H1 (cell line): Measurements from ENCODE around the gene COL6A2. TPM values are rescaled to one million over a fixed set of nuclear protein-coding genes. Genes with fewer than 3 reads are reported as not detected.

Source experiments
- CTCF ChIA-PET: fragments of 300-600 bp; sonication (Branson Sonifier 250); formaldehyde crosslinking; loops from one replicate; lab custom pipeline; 2021; ENCODE audit not compliant: partially characterized antibody; lab: Charles Lee
- POLR2A ChIA-PET: fragments of 300-600 bp; sonication (Branson Sonifier 250); formaldehyde crosslinking; loops from one replicate; lab custom pipeline; 2021; ENCODE audit warnings: inconsistent platforms; ENCODE audit not compliant: partially characterized antibody; lab: Charles Lee
- DNase-seq, 2 experiments: peaks; one replicate each; pipeline versions ENCODE4 v3.0.0 to v3.0.0-alpha.2; 2010 to 2022; ENCODE audit warnings: low spot score in 2 of 2, low read depth in 1 of 2, mixed read lengths in 1 of 2
- FAIRE-seq: peaks from 2 replicates; lab custom pipeline; 2011; peaks lifted over from hg19 to GRCh38; lab: Jason Lieb, UNC
- H2AFZ ChIP-seq: 2 replicates; pipeline ENCODE4 v1.8.1; 2012; ENCODE audit warnings: low read length, inconsistent platforms
- H2AK5ac ChIP-seq: 2 replicates; pipeline ENCODE4 v1.6.1; 2013; ENCODE audit warnings: low read depth, low read length
- H2BK120ac ChIP-seq: replicated peaks from 2 replicates; pipeline ENCODE3; 2013; ENCODE audit warnings: low read depth, low read length, inconsistent platforms
- H2BK12ac ChIP-seq: 2 replicates; pipeline ENCODE4 v1.6.1; 2013; ENCODE audit warnings: low read depth, low read length
- H2BK15ac ChIP-seq: 2 replicates; pipeline ENCODE4 v1.6.1; 2013; ENCODE audit warnings: low read length
- H2BK20ac ChIP-seq: 2 replicates; pipeline ENCODE4 v1.6.1; 2013; ENCODE audit warnings: low read length
- H2BK5ac ChIP-seq: 2 replicates; pipeline ENCODE4 v1.6.1; 2013; ENCODE audit warnings: low read depth, low read length
- H3K14ac ChIP-seq: 2 replicates; pipeline ENCODE4 v1.6.1; 2013; ENCODE audit warnings: inconsistent platforms; ENCODE audit not compliant: insufficient read length
- H3K18ac ChIP-seq: 2 replicates; pipeline ENCODE4 v1.6.1; 2013; ENCODE audit warnings: low read length; ENCODE audit errors: extremely low read depth
- H3K23ac ChIP-seq: 2 replicates; pipeline ENCODE4 v1.6.1; 2013; ENCODE audit warnings: inconsistent platforms; ENCODE audit not compliant: insufficient read length
- H3K23me2 ChIP-seq: 2 replicates; pipeline ENCODE4 v1.6.1; 2013; ENCODE audit warnings: low read depth, low read length
- H3K27ac ChIP-seq: 2 replicates; pipeline ENCODE4 v1.6.1; 2011; ENCODE audit warnings: low read depth, low read length, inconsistent platforms
- H3K27me3 ChIP-seq, 4 experiments: replicated peaks in 1 of 4; 1 replicate in 1 of 4; 2 replicates in 3 of 4; pipeline versions ENCODE4 v1.6.1 to v1.8.1; 2011 to 2013; ENCODE audit warnings: low read length in 3 of 4, mild to moderate bottlenecking in 3 of 4, inconsistent platforms in 2 of 4, mixed read lengths in 2 of 4, moderate library complexity in 1 of 4; ENCODE audit not compliant: control insufficient read depth in 3 of 4, insufficient read depth in 3 of 4; ENCODE audit errors: extremely low read depth in 1 of 4
- H3K36me3 ChIP-seq, 4 experiments: 2 replicates each; pipeline versions ENCODE4 v1.6.1 to v1.8.1; 2011 to 2013; ENCODE audit warnings: mild to moderate bottlenecking in 4 of 4, low read length in 3 of 4, moderate library complexity in 2 of 4, control low read depth in 1 of 4, inconsistent platforms in 1 of 4; ENCODE audit not compliant: insufficient read depth in 4 of 4, control insufficient read depth in 2 of 4
- H3K4ac ChIP-seq: replicated peaks from 2 replicates; pipeline ENCODE3; 2013; ENCODE audit warnings: low read length, low read depth, mixed read lengths, inconsistent platforms; ENCODE audit not compliant: insufficient read length
- H3K4me1 ChIP-seq, 4 experiments: replicated peaks in 1 of 4; 1 replicate in 1 of 4; 2 replicates in 3 of 4; pipeline versions ENCODE4 v1.6.1 to v1.8.1; 2011 to 2013; ENCODE audit warnings: low read length in 3 of 4, inconsistent platforms in 2 of 4, mixed read lengths in 1 of 4; ENCODE audit not compliant: insufficient read depth in 4 of 4, control insufficient read depth in 3 of 4
- H3K4me2 ChIP-seq, 2 experiments: 2 replicates each; pipeline versions ENCODE4 v1.6.1 to v1.8.1; 2011 to 2013; ENCODE audit warnings: low read depth in 2 of 2, low read length in 2 of 2, control low read depth in 1 of 2, inconsistent platforms in 1 of 2, mild to moderate bottlenecking in 1 of 2; ENCODE audit not compliant: insufficient read depth in 1 of 2
- H3K4me3 ChIP-seq, 4 experiments: fragments of 200-600, 300-600 bp in 1 of 4; sonication (generic), shearing (Covaris generic), sonication (Bioruptor Twin) in 1 of 4; 2 replicates each; pipeline versions ENCODE4 v1.5.1 to v1.8.1; 2011 to 2016; ENCODE audit warnings: low read length in 4 of 4, low read depth in 3 of 4, control low read depth in 2 of 4, inconsistent platforms in 2 of 4, mild to moderate bottlenecking in 2 of 4, mixed read lengths in 1 of 4, moderate library complexity in 1 of 4; ENCODE audit not compliant: insufficient read depth in 2 of 4; ENCODE audit errors: extremely low read depth in 1 of 4
- H3K56ac ChIP-seq: replicated peaks from 2 replicates; pipeline ENCODE3; 2013; ENCODE audit warnings: low read depth, mild to moderate bottlenecking, mixed read lengths, low read length, inconsistent platforms; ENCODE audit not compliant: insufficient read length
- H3K79me1 ChIP-seq: 2 replicates; pipeline ENCODE4 v1.6.1; 2013; ENCODE audit warnings: low read depth, low read length, control low read depth
- H3K79me2 ChIP-seq, 2 experiments: 2 replicates each; pipeline versions ENCODE4 v1.6.1 to v1.8.1; 2012 to 2013; ENCODE audit warnings: low read length in 2 of 2, mild to moderate bottlenecking in 2 of 2, inconsistent platforms in 1 of 2; ENCODE audit not compliant: insufficient read depth in 2 of 2, control insufficient read depth in 1 of 2
- H3K9ac ChIP-seq, 4 experiments: replicated peaks in 1 of 4; 1 replicate in 1 of 4; 2 replicates in 3 of 4; pipeline versions ENCODE4 v1.6.1 to v1.8.1; 2011 to 2013; ENCODE audit warnings: low read depth in 3 of 4, low read length in 3 of 4, control low read depth in 2 of 4, mild to moderate bottlenecking in 2 of 4, moderate library complexity in 2 of 4, inconsistent platforms in 1 of 4; ENCODE audit errors: extremely low read depth in 1 of 4
- H3K9me3 ChIP-seq, 2 experiments: 2 replicates each; pipeline versions ENCODE4 v1.6.1 to v1.8.1; 2012 to 2013; ENCODE audit warnings: mild to moderate bottlenecking in 2 of 2, moderate library complexity in 2 of 2, control low read depth in 1 of 2, inconsistent platforms in 1 of 2, low read depth in 1 of 2, low read length in 1 of 2, mixed read lengths in 1 of 2; ENCODE audit not compliant: insufficient read depth in 2 of 2
- H4K20me1 ChIP-seq, 2 experiments: replicated peaks in 1 of 2; 2 replicates each; pipeline versions ENCODE3 to v1.8.1; 2011 to 2013; ENCODE audit warnings: inconsistent platforms in 2 of 2, low read length in 2 of 2, mild to moderate bottlenecking in 1 of 2; ENCODE audit not compliant: insufficient read depth in 2 of 2, control insufficient read depth in 1 of 2
- H4K5ac ChIP-seq: 2 replicates; pipeline ENCODE4 v1.6.1; 2013; ENCODE audit warnings: low read length, low read depth, mixed read lengths, inconsistent platforms; ENCODE audit not compliant: insufficient read length
- H4K8ac ChIP-seq: 2 replicates; pipeline ENCODE4 v1.8.0; 2013; ENCODE audit warnings: mild to moderate bottlenecking, moderate library complexity, low read length, inconsistent platforms; ENCODE audit not compliant: insufficient read depth; ENCODE audit errors: extremely low read depth
- H4K91ac ChIP-seq: replicated peaks from 2 replicates; pipeline ENCODE3; 2013; ENCODE audit warnings: low read length, mixed read lengths, inconsistent platforms; ENCODE audit not compliant: insufficient read length
- BACH1 ChIP-seq: IDR thresholded peaks from 2 replicates; pipeline ENCODE4 v1.6.1; 2012; ENCODE audit warnings: low read length, improper control_type of control experiment
- CHD1 ChIP-seq: IDR thresholded peaks from 2 replicates; pipeline ENCODE4 v1.6.1; 2012; ENCODE audit warnings: low read depth, low read length, improper control_type of control experiment
- MAFK ChIP-seq: IDR thresholded peaks from 2 replicates; pipeline ENCODE4 v1.6.1; 2012; ENCODE audit warnings: low read depth, mild to moderate bottlenecking, improper control_type of control experiment, low read length
- TAF1 ChIP-seq: IDR thresholded peaks from 2 replicates; pipeline ENCODE4 v1.6.1; 2011; ENCODE audit warnings: mild to moderate bottlenecking, low read depth, low read length
- TEAD4 ChIP-seq: IDR thresholded peaks from 2 replicates; pipeline ENCODE4 v1.6.1; 2012; ENCODE audit warnings: low read depth, low read length, inconsistent platforms, mixed read lengths
- WGBS, 2 experiments: shearing (Covaris generic) in 1 of 2; methylation state at CpG; one replicate each; pipeline versions ENCODE4 v1.1.6 to v1.1.7; 2013 to 2015; ENCODE audit warnings: low lambda C conversion rate in 2 of 2, mixed read lengths in 2 of 2, inconsistent platforms in 1 of 2, low coverage in 1 of 2, missing lambda C conversion rate in 1 of 2; ENCODE audit not compliant: insufficient replicate concordance in 2 of 2, insufficient coverage in 1 of 2, insufficient read length in 1 of 2; ENCODE audit errors: extremely low coverage in 1 of 2, missing lambda C conversion rate in 1 of 2; 5-methylcytosine and 5-hydroxymethylcytosine counted together
- polyA plus RNA-seq, 7 experiments: library from polyadenylated mRNA; depleted of rRNA in 3 of 7; stranded (reverse) in 5 of 7; unstranded in 2 of 7; fragments of >200 nt in 5 of 7; fragments of 200-250 nt in 2 of 7; gene quantifications; 1 replicate in 5 of 7; 2 replicates in 1 of 7; 4 replicates in 1 of 7; pipeline versions ENCODE4 v1.2.1 to v1.2.3, GENCODE V29; 2011 to 2013; ENCODE audit warnings: missing spikeins in 2 of 7, mixed read lengths in 2 of 7
- total RNA-seq: library from RNA; stranded (reverse); fragmentation: NEBNext Ultra II Directional; extraction: Animal tissue kit (Norgen Biotek cat#: 25700); gene quantifications from 2 replicates; pipeline ENCODE4 v1.2.1, GENCODE V29; 2021

COL6A2 gene
- total and polyA plus RNA-seq, 2 of the 8 experiments (the other 6 are each of a cell fraction or from before 2014, with no cell fraction given): 60.1 to 62.7 TPM

- no peak overlapping the region for H3K4ac ChIP-seq
- peaks cover 0 to 4% (median under 1%) of the 10 kb centered on the region in 4 experiments; a peak in 3 of 7 replicates for H3K4me1 ChIP-seq
- TF ChIP-seq BACH1: no peak
- no peak for TF ChIP-seq TAF1
- TF ChIP-seq CHD1: no peak
- no peak for TF ChIP-seq TEAD4
- no peak for TF ChIP-seq MAFK
- H3K27me3 ChIP-seq: no peaks in the 10 kb centered on the region
- ChIA-PET CTCF (interaction anchor here (0.7 to 1.0 kb wide), 2 partner anchors 9 to 59 kb away, joined by 3 read pairs; no protein-coding TSS in a partner anchor), POLR2A (interaction anchor here (0.7 to 1.0 kb wide), 2 partner anchors 14 to 17 kb away, joined by 3 read pairs; partner anchors contain the start of gene COL6A2)
- H2BK5ac ChIP-seq: no peak overlapping the region
- no peak overlapping the region for H3K4me2 ChIP-seq
- FAIRE-seq (no peak), DNase-seq (no peak)
- no peak overlapping the region for H3K56ac ChIP-seq
- peaks cover 0 to under 1% of the 10 kb centered on the region in 2 experiments; a peak in 1 of 4 replicates for H3K9me3 ChIP-seq
- H3K18ac ChIP-seq: peak overlapping the region; percentile 32; the same call in 1 of the 2 replicates
- 0 out of 2 replicates have a peak, but pooled peaks cover 2% of the 10 kb centered on the region for H3K23me2 ChIP-seq
- H4K20me1 ChIP-seq: peaks cover 0 to 3% of the 10 kb centered on the region in 2 experiments
- H3K79me2 ChIP-seq: no peaks in the 10 kb centered on the region
- no peak overlapping the region for H3K9ac ChIP-seq
- peak overlapping the region; percentile 25 for H4K91ac ChIP-seq
- no peaks in the 10 kb centered on the region for H3K36me3 ChIP-seq
- no peak overlapping the region for H2BK20ac ChIP-seq
- no peak overlapping the region for H3K14ac ChIP-seq
- no peak overlapping the region for H3K27ac ChIP-seq
- WGBS, 2 experiments: 86% methylated on average over 28 of the region's 29 CpGs; no CpG with 5 or more reads in 1 of the 2 experiments
- no peaks in the 10 kb centered on the region for H3K79me1 ChIP-seq
- H2AFZ ChIP-seq: peak overlapping the region; percentile 34; the same call in 1 of the 2 replicates
- peak overlapping the region; percentile 68; the same call in 1 of the 2 replicates for H4K8ac ChIP-seq
- no peak overlapping the region for H3K4me3 ChIP-seq
- no peak overlapping the region for H4K5ac ChIP-seq
- no peak overlapping the region for H2BK120ac ChIP-seq
- H3K23ac ChIP-seq: no peak overlapping the region
- no peak overlapping the region for H2BK12ac ChIP-seq
- H2AK5ac ChIP-seq: no peak overlapping the region
- peak overlapping the region; percentile 31; the same call in 1 of the 2 replicates for H2BK15ac ChIP-seq
Measured at GRCh38 chr21:46083791-46084561, 13.9 kb upstream of the COL6A2 start.
